Amygdala (tissue), 56 donors: ENCODE results near the gene MAP2K5.

Source experiments
- DNase-seq, 56 donors: peaks; one replicate each; lab custom pipeline; 2025; lab: John Stamatoyannopoulos, UW

The MAP2K5 gene

GRCh38 chr15:67745073-67746006 is 202.8 kb downstream of the MAP2K5 start:
- DNase-seq = no peak

DNA sequence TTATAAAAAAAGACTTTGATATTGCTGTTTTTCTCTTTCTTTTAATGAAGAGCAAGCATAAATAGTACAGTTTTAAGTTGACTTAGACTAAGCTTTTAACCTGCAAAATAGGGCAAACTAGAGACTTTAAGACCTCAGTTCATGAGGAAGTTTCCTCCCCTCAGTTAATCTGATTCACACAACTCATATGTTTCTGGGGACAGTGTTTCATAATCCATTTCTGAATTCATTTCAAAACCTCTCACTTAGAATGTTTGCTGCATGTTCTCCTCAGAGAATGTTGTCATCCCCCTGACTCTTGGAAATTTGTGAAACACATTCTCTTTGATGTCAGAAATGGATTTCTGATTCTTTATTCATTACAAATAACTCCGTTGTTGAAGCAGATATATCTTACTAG is 203.5 kb downstream of the MAP2K5 start:
- DNase-seq = no peak

DNA sequence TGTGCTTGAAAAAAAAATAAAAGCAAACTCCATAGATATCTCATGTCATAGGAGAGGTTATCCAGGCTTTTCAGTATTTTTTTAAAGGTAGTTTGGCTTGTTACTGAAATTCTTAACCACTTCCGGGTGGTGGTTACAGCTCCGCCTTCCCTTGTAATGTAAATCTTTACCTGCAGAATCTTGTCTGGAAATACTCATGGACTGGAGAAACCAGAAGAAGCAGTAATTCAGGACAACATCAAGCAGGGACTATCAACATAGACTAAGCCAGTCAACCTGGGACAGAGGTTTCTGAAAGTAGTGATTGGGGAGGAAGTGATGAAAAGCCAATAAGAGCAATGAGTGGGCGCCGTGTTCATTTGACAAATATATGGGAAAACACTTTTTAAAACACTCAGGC is 203.9 kb downstream of the MAP2K5 start:
- DNase-seq = no peak

DNA sequence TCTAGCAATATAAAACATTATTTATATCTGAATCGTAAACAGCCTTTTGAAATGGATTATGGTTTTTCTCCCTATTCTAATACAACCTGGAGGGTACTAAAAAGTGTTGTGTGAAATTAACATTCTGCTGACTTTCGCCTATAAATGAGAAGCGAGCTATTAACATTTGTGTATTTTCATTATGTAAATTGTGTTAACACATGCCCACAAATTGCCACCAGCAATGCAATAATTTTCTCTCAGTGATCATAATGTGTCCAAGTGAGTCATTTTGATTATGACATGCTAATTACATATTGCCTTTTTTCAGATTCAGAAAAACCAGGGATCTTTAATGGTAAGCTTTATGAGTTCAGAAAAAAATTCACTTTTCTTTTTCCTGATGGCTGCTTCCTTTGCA is 205.4 kb downstream of the MAP2K5 start:
- no peak for DNase-seq

- no peak for DNase-seq
Measured at GRCh38 chr15:67750371-67750770, 207.9 kb downstream of the MAP2K5 start.

- DNase-seq = no peak
Measured at GRCh38 chr15:67753891-67754290, 211.4 kb downstream of the MAP2K5 start.

DNA sequence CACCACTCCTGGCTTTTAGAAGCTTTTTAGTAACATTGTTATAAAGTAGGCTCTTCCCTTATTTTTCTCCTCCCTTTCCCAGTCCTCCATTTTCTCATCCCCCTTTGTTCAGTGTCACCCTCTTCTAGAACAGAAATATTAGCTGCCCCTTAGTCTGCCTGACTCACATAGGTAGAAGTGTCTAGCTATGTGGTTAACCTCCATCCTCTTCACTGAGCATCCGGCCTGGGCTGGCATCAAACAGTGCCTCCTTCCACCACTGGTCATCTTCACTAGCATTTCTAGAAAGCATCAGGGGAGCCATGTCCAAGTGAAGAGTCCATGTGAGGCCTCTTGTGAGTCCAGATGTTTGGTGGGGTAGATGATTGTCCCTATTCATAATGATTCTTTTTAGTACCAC is 212.8 kb downstream of the MAP2K5 start:
- DNase-seq = no peak

DNA sequence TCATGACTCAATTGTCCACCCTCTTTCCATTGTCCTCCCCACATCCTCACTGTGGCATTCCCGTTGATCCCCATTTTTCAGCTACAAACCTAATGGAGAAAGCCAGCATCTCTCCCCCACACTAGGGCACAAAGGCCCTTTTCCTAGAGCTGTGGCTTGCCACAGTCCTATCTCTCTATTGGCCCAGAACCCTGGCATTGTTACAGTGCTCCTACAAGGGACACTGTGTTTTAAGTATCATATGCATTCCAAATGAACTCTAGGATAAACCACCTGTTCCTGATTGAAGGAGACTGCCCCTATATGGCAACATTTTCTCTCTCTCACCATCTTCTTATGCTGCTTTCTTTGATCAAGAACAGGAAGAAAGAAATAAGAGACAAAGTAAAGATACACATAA is 213.4 kb downstream of the MAP2K5 start:
- DNase-seq = peak in 1 of 56 donors; percentile 3

- no peak for DNase-seq
Measured at GRCh38 chr15:67758619-67759300, 216.3 kb downstream of the MAP2K5 start.

- no peak for DNase-seq
Measured at GRCh38 chr15:67760901-67761300, 218.4 kb downstream of the MAP2K5 start.

GRCh38 chr15:67761343-67761742 is 218.8 kb downstream of the MAP2K5 start:
- DNase-seq = no peak

DNA sequence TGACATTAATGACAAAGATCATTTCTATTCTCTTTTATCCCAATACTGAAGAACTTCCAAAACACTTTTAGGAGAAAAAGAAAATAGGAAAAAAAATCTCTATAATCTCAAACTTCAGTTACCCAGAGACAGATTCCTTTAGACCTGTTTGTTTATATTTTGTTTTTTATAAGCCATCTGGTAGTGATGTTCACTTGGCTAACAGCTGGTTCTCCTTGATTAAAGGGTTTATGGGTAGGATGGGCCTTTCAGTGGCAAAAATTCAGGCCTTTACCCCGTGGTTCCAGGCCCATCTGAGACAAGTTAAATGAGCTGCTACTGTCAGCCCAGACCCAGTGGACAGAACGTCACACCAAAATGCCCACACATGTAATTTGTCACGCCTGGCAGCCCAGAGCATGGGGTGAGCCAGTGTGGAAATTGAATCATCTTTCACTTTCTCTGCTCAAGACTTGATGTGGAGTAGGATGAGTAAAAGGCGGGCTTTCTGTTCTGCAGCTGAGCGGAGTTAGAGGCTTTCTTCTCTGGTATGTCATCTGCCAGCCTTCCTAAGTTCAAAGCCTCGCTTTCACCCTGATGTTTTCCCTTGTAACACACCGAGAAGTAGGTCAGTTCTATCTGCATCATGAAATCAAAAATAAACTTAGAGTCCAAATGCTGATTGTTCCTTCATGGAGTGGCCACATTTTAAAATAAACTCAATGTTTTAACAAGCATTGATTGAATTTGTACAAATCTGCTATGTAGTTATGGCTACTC is 220.3 kb downstream of the MAP2K5 start:
- DNase-seq = no peak

GRCh38 chr15:67765701-67766100 is 223.2 kb downstream of the MAP2K5 start:
- DNase-seq = no peak

- DNase-seq = no peak
Measured at GRCh38 chr15:67766968-67767367, 224.5 kb downstream of the MAP2K5 start.

- no peak for DNase-seq
Measured at GRCh38 chr15:67768313-67768977, 225.9 kb downstream of the MAP2K5 start.

- DNase-seq = no peak
Measured at GRCh38 chr15:67769497-67770357, 227.2 kb downstream of the MAP2K5 start.

GRCh38 chr15:67770358-67770628 is 227.8 kb downstream of the MAP2K5 start:
- DNase-seq = no peak

- no peak for DNase-seq
Measured at GRCh38 chr15:67771189-67771800, 228.8 kb downstream of the MAP2K5 start.

DNA sequence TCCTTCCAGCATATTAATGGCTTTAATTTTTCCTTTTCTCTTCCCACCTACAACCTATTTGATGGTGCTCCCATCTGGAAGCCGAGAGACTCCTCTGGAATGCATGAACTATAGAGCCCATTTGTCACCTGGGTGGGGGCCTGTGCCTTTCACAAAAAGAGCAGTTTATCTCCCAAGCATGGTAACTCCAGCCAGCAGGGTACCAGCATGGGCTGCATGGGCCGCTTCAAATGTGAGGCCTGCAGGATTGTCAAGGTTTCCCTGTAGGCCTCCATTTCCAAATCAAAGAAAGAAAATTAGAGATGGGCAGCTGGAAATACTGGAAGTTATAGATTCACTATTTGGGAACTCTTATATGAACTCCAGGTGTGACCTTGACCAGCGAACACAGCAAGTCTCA is 232.1 kb downstream of the MAP2K5 start:
- DNase-seq = no peak
